Muscle of arm (tissue), 12 donors: Measurements from ENCODE around the gene OLFML2B. TPM values are rescaled to one million over a fixed set of nuclear protein-coding genes. Genes with fewer than 3 reads are reported as not detected.
A peak's percentile ranks its signal among the peaks of the same experiment; 100 is the strongest.

Source experiments
- DNase-seq: peaks from one replicate; pipeline ENCODE4 v3.0.0-alpha.2; 2013
- polyA plus RNA-seq, 12 donors: library from polyadenylated mRNA; unstranded; fragments of 120-200 nt; gene quantifications; one replicate each; pipeline ENCODE4 v1.2.1, GENCODE V29; 2013; ENCODE audit not compliant: insufficient read length in 12 of 12

The OLFML2B gene
- polyA plus RNA-seq, 12 donors: 62.2 to 129 (median 99.8) TPM; not detected in 1

DNA sequence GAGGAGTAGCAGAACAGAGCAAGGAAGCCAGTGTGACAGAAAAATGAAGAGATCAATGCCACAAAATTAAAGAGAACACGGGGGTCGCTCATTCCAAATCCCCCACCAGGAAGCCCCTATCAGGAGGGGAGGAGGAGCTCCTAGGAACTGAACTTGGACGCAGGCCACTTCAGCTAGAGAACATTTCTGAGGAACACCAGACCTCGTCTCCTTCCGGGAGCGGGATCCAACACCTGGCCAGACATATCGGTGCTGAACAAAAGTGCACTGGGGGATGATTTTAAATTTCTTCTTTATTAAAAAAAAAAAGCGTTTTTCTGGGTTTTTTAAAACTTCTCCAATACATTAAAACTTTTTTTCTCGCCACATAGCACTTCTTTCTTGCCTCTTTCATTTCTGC lies 40.8 kb downstream of the OLFML2B start:
- DNase-seq: no peak

DNA sequence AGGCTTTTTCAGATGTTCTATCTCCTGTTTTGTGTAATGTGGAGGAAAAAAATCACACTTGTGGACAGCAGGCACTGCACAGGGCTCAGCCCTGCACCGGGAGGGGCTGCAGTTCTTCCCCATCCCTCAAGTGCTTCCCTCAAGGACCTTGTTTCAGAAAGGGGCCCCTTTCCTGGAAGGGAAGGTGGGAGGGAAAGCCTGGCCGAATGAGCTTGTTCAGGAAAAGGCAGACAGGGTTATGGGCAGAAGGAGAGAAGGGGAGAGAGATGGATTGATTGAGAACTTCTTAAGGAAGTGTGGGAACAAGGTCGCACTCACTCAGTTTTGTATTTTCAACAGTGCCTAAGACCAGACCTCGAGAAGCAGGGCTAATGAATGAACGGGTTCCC lies 41.2 kb downstream of the OLFML2B start:
- no peak for DNase-seq

DNA sequence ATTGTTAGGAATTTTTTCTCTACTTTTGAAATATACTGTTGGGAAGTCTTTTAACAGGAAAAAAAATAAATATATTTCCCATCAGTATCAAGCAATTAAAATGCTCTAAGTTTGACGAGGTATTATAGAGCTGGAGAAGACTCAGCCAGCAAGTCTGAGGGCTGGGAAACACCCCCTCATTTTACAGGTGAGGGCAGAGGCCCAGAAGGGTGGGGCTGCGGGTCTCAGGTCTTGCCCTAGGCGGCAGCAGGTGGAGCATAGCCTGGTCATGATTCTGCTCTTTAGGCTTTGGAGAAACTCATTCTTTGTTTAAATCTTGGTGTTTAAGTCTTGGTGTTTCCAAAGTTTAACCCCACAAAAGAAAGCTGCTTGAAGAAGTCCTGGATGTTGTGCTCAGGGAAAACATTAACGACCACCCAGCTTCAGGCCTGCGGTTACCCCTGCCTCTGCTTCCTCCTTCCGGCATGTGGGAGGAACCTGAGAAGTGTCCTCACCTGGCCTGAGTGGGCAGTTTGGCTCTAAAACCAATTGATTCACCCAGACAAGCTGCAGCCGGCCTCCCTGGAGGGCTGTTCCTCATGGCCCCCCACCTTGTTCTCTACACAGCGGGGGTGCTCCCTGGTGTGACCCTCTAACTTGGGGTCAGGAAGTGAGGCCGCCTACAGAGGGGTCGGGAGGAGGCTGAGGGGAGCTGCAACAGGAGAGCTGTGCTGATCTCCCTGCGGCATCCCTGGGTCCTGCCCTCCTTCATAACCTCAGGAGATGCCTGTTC lies 41.7 kb downstream of the OLFML2B start:
- no peak for DNase-seq

DNA sequence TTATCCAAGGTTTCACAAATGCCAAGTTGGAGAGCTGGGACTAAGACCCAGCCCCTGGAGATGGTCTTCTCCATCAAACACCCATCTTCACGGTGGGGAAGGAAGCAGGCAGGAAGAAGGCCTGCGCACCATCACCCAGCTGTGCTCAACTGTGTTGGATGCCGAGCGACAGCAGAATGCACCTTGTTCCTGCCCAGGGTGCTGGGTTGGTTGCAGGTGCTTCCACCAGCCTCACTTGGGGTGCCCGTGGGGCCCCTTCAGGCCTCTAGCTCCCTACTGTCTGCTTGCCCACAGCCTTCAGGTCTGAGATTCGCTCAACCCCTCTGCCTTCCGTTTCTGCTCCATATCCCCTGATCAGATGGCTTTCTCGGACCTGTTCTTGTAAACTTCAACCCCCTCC lies 42.5 kb downstream of the OLFML2B start:
- no peak for DNase-seq

DNA sequence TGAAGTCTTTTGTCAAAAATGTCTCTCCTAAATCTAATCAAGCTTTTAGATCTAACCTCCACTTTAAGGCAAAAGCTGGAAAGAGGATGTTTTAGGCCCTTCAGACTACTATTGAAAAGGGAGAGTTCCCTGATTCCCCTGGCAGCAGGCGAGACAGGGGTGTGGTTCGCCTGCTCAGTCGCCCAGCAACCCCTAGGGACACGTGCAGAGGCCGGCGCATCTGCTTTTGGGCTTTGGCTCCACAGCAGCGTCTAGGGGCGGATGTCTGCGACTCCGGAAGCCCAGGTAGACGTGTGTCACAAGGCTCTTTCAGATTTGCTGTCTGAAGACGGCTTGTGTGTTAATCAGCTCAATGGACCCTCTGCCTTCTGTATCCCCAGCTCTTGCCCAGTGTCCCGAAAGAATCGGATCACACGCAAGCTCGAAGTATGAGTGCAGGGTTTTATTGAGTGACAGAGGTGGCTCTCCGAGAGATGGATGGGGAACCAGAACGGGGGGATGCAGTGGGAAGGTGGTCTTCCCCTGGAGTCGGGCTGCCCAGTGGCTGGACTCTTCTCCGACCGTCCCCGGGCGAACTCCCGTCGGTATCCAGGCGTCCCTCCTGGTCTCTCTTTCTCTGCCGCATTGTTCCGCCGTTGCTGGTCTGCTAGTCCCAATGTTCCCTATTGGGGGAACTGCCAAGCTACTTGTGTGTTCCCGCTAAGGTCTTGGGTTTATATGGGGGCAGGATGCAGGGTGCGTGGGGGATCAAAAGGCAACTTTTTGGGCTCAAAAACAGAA lies 45.5 kb downstream of the OLFML2B start:
- DNase-seq: no peak

DNA sequence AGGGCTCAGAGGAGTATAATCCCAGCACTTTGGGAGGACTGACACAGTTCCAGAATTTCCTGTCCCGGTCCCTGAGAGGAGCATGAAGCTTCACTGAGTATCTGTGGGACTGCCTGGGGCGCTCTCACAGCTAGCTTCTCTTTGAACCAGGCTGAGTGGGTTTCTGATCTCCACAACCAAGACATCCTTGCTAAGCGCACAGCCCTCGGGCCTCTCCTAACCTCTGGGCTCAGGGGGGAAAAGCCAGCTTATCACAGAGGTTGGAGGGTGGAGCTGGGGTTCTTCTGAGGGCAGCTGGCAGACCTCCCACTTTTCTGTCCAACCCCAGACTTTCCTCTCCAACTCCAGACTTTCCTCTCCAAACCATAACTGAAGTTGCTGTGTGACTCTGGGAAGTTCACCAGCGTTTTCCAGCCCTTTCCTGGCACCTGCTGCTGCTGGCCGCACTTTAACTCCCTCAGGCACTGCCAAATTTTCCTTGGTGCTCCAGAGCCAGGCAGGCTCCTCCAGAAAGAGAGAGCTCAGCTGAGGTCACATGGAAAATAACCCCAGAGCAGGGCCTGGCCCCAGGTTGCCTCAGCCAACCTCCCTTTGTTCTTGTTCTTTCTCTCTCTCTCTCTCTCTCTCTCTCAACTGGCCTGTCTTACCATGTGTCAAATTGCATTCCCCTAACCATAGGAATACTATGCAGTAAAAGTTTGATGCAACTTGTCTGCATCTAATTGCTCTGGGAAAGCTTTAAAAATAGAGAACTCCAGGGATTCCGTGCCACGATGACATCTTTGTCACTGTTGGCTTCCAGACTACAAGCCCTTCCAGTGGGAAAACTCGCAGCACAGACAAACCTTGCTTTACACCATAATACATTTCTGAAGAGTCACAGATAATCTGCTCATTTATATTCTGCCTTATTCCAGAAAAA lies 49.5 kb downstream of the OLFML2B start:
- peak; percentile 62 for DNase-seq

DNA sequence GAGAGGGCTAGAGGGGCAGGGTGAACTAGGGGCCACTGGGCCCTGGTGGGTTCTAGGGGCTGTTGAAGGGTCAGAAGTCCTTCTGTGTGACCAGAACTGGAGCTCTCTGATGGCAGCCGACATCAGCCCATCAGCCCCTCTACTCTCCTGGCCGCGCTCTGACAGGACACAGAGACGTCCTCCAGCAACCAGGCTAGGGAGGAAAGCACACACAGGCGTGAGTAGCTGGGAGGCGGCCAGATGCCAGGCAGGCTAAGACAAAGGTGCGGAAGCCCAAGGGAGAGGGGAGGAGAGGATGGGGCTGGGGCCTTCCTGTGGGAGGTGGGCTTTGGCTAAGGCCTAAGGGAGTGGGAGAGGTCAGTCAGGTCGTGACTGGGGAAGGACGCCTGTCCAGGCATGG lies 50.8 kb downstream of the OLFML2B start:
- DNase-seq: no peak

DNA sequence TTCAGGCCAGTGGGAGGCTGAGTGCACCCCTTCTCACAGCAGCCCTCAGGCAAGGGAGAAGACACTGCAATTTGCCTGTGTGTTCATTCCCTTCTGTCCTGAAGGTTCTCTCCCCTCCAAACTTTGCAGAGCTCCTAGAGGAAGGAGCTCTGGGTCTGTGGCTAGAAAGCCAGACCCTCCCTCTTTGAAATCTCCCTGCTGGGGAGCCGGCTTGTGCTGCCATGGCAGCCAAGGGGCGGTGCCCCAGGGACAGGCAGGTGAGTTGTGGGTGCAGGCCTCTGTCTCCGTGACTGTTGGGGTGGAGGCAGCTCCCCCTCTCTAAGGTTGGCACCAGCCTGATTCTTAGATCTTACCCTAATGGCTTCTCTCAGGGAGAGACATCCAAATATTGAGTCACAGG lies 53.0 kb downstream of the OLFML2B start:
- no peak for DNase-seq

DNA sequence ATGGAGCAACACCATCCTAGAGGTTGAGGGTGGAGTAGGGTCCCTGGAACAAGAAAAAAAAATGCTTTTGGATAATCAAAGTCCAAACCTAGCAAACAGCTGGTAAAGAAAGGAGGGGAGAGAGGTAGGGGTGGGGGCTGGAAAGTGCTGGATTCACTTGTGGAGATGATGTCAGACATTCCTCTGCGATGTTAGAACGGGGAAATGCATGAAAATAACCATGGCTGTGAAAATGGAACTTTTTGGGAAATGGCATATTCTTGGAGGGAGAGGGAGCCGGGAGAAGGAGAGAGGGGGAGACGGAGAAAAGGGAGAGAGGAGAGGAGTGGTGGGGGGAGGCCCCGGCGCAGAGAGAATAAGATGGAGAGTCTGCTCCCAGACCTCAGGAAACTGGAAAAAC lies 53.6 kb downstream of the OLFML2B start:
- DNase-seq: no peak

DNA sequence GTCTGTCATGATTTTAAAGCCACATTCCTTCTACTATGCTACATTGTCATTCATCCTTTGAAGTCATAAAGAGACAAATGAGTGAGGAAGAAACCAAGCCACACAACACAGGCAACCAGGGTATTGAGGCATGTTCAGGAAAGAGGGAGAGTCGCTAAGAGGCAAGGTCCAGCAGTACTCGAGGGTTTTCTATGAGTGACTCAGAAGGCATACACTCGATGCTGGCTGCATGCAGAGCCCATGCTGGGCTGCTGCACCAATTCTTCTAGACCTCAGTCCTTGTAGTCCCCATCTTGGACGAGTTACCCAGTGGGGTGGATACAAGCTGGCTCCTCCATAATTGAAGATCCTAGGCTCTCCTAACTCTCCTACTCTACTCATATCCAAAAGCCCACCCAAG lies 57.6 kb downstream of the OLFML2B start:
- DNase-seq: no peak

DNA sequence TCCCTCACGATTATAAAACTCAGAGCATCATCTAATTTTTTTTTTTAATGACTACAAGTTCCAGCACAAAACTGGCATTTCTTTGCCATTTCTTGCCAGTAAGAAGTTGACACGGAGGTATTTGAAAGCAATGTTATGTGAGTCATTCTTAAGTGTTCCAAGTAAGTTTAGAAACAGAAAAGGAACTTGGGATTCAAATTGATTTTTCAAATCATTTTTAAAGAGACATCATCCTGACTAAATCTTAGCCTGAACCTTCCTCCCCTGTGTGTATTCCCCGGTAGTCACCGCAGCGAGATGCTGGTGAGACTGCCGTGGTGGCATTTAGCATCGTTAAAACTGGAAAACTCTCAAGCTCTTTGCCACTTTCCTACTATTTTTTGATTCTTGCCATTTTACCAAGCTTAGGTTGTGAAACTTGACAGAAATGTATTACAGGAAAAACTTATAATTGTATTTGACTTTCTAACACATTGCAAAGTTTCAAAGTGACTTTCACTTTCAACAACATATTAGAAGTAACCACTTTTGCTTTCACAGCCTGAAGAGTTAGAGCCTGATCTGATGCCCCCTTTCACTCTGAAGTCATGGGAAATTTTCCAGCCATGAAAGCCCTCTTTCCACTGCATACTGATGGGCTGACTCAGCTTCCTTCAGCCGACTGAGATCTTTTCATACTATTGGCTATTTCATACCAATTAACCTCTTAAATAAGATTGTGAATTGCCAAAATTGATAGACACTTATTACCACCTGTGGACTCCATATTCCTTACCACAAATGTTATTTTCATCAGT lies 61.4 kb downstream of the OLFML2B start:
- no peak for DNase-seq

DNA sequence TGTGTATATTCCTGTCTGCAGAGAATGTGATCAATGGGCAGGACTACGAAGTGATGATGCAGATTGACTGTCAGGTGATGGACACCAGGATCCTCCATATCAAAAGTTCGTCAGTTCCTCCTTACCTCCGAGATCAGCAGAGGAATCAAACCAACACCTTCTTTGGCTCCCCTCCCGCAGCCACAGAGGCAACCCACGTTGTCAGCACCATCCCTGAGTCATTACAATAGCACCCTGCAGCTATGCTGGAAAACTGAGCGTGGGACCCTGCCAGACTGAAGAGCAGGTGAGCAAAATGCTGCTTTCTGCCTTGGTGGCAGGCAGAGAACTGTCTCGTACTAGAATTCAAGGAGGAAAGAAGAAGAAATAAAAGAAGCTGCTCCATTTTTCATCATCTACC lies 65.2 kb downstream of the OLFML2B start:
- no peak for DNase-seq

DNA sequence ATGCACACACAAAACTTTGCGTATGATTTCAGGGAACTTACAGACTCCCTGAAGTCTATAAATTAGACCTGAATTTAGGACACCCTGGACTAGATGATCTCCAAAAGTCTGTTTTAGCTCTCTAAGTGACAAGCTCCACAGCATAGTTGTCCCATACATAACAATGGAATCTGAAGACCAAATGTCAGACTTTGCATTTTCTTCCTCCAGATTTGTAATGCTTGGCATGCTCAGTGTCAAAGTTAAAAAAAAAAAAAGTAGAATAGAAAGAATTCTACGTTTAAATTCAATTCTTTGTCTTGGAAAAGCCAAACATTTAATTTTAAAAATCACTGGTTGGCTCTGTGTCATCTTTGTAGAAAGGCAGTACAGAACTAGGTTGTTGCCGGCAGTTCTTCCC lies 66.7 kb downstream of the OLFML2B start:
- no peak for DNase-seq

DNA sequence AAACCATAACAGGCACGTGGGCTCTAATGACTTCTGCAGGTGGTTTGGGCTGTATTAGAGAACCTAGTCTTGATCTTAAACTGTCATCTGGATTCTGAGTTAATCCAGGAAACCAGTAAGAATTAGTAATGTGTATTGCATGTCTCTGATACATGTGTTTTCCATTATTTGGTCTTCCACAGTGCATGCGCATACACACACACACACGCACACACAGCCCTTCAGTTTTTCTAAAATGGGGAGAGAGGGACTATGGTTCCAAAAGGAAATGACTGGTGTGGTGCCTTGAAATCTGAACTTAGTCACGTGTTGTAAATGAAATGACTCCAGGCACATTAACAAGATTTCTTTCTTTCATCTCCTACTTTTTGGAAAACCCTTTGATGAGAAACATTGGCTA lies 67.6 kb downstream of the OLFML2B start:
- DNase-seq: peak; percentile 83

DNA sequence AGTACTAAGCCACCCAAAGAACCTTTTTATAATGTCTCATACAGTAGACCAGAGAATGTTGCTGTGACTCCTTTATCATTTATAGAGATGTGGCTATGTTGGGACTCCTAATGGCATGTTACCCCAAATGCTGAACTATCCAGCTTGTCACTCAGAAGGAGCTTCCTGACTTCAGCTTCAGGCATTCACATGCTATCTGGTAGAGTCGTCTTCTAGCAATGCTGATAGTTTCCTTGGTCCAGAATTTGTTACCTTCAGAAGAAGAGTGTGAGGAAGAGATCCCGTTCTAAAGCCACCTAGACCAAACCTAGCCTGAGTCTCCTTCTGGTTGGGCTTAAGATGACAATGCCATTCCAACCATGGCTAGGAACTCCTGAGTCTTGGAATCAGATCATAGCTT lies 68.1 kb downstream of the OLFML2B start:
- no peak for DNase-seq

DNA sequence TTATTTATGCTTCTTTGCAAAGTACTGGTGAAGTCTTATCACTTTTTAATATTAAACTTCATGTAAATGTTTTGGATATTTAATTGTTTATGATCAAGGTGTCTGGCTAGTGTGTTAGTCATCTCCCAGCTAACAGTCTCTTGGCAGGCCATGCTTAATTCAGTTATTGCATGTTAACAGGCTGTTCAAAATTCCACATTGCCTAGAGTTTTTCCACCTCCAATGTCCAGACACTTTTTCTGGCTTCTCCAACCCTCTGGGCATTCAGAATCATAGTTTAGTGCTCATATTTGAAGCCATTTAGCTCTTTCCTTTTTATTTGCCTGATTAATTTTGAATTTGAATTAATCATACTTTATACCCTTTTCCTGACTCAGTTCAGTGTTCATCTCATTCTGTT lies 69.2 kb downstream of the OLFML2B start:
- DNase-seq: no peak

DNA sequence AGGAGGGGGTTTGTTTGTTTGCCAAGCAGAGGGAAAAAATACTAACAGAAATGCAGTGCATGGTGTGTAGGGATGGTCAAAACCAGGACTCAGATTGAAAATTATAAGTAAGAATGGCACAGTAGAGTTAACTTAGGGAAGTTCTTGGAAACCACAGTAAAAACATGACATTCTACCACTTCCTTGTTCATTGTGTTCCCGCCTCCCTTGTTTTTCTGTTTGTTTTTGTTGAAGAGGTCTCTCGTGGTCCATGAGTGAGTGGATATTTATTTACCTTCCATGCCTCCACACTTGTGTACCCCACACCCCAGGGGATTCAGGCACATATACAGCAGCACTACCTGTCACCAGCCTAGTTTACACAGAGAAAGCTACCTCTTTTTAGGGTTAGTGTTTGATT lies 69.6 kb downstream of the OLFML2B start:
- DNase-seq: no peak

DNA sequence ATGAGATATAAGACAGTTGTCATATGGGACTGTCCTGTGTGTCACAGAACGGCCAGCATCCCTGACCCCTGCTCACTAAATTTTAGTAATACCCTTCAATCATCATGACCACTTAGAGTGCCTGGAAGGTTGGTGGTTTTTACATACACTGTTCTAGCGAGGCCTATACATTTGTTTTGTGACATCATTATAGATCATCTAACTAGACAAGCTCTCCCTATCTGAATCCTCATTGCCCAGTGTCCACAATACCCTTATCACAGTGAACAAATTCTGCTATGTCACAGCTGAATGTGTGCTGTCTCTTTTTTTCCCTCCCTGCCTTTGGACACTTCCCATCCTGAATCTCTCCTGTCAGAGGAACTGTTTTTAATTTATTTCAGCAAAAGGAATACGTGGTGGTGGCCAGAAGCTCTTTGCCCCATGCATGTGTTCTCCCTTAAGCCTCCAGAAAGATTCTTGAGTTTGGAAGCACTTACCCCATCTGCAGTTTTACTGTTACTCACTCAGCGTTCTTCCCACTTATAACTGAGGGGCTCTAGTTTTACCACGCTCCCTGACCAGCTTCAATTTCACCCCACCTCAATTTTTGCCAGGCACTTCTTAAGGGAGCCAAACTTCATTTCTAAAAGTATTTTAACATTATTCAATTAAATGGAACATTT lies 70.3 kb downstream of the OLFML2B start:
- no peak for DNase-seq

DNA sequence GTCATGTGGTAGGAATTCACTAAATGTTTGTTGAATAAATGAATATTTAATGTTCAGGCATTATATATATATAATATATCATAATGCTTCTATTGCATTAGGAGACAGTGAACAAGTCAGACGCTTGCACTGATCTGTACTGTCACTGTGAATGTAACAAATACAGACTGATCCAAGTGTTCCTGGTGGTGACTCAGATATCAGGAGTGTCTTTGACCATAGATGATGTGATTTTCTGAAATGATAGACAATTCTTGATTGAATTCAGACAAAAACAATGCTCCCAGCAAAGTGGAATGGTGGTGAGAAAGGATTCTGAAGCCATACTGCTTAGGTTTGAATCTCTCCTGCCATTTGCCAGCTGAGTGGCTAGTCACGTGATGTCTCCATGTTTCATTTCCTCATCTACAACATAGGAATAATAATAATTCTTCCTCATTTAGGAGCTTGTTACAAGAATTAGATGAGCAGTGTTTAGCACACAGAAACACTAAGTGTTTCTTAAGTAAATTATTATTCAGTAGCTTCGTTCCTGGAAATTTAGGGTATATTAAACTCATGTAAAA lies 71.0 kb downstream of the OLFML2B start:
- no peak for DNase-seq

DNA sequence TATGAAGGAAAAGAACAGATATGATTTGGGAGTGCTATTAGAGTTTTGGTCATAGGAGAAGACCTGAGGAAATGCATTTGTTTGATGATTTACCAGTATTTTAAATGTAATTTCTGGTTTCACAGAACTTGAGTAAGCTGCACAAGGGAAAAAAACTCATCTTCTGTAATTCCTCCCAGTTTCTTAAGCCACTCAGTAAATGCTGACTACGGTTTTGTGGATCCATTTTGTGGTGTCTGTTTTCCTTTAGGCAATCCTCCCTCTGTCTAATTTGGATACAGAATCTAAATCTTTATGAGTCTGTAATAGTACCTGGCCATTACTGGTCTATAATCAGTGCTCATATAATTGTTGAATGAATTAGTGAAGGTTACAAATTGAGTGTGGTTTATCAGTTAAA lies 72.0 kb downstream of the OLFML2B start:
- no peak for DNase-seq

DNA sequence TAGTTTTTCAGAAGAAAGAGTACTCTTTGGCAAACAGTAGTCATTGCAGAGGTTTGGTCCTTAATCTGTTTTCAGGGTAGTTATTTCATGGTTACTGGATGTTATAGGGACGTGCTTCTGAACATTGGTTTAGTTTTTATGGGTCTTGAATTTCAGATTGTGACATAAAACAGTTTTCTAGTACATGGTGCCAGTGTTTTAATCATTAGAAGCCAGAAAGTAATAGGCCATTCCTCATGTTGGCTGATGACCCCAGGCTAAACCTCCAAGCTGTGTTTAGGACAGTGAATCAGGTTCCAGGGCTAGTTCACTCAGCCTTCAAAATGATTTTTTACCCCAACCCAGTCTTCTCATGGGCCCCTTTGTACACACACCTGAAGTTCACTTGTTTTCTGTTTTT lies 73.3 kb downstream of the OLFML2B start:
- DNase-seq: no peak
